ENCODE data around the gene TUBA3E.
"Not testable (repeated sequence)": the region's sequence is repeated elsewhere in the genome, so short reads cannot be mapped to it uniquely, and the experiment has no call there.

Gene TUBA3E

DNA sequence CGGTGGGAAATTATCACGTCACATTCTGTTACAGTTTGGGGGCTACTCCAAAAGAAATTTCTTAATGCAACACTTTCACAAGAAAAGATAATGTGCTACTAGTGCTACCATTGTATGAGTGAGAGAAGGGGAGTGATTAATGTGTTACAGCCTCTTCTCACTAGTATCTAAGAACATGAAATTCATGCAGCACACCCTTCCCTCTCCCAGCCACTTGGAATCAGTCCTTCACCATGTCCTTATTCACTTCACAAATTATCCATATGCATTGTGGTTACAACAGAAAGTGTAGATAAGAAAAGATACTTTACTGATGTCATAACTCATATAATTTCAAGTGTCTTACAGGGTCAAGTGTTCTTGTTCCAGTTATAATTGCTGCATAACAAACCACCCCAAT, 20.9 kb upstream of the TUBA3E start:
- H3K27me3 Mint-ChIP-seq; intact Hi-C loops (cut with micrococcal nuclease); H3K9me3 Mint-ChIP-seq; H3K4me3 Mint-ChIP-seq; H3K36me3 Mint-ChIP-seq (ENCODE audit: low read depth); H3K27ac Mint-ChIP-seq; H3K4me1 Mint-ChIP-seq (ENCODE audit: low read depth): not testable (repeated sequence)

DNA sequence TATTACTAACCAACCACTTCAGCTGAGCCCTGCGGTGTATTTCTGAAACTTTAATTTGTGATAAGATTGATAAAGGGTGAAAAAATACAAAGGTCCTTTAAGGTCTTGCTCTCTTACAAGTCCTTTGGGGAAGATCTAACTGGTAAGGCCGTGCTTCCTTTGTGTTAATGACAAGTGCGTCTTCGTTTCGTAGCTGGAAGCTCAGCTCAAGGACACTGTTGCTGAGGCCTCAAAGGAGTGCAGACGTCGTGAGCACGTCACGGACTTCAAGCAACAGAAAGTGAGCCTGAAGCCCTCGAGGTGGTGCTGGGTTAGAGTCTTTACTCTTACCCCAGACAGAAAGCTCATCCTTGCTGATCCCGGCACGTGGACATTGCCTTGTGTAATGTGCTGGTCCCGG, 8.8 kb upstream of the TUBA3E start:
- H3K4me3 Mint-ChIP-seq; H3K4me1 Mint-ChIP-seq (ENCODE audit: low read depth); H3K36me3 Mint-ChIP-seq (ENCODE audit: low read depth); intact Hi-C loops (cut with micrococcal nuclease); H3K9me3 Mint-ChIP-seq; H3K27ac Mint-ChIP-seq: not testable (repeated sequence)
- H3K27me3 Mint-ChIP-seq = peaks cover 11% of the 10 kb centered on the region

DNA sequence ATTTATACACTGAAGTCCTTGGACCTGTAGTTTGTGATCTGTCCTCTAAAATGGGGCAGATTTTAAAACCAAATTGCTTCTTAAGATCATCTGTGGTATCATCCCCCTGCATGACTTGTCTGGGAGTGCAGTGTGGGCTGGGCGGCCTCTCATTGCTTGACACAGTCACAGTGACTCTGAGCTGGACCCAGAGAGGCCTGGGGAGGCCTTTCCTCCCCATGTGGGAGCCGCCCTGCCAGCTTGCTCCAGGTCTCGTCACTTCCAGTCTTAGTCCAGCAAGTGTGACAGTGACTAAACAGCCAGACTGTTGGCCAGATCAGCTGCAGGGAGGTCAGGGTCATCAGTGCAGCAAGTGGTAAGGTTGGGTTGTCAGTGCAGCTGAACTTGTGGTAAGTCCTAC, 4.9 kb upstream of the TUBA3E start:
- H3K4me3 Mint-ChIP-seq; H3K27ac Mint-ChIP-seq; H3K9me3 Mint-ChIP-seq; intact Hi-C loops (cut with micrococcal nuclease); H3K4me1 Mint-ChIP-seq (ENCODE audit: low read depth); H3K27me3 Mint-ChIP-seq; H3K36me3 Mint-ChIP-seq (ENCODE audit: low read depth): not testable (repeated sequence)

DNA sequence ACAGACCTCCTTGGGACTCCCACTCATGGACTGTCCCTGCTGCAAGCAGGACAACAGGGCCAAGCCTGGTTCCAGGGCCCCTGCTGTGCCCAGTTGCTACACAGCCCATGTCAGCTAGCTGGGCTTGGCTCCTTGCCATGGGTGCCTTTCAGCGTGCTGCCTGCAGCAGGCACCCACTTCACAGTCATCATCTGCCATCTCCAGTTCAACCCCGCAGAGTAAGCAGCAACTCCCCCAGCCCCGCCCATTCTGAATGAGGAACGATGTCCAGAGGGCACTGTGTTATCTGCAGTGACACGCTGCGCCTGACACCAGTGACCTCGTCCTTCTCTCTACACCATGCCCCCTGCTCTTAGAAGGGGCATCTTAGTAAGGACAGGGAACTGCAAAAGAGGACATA, 4.3 kb upstream of the TUBA3E start:
- H3K4me1 Mint-ChIP-seq (ENCODE audit: low read depth); H3K9me3 Mint-ChIP-seq; H3K27ac Mint-ChIP-seq; H3K27me3 Mint-ChIP-seq; H3K36me3 Mint-ChIP-seq (ENCODE audit: low read depth); intact Hi-C loops (cut with micrococcal nuclease): not testable (repeated sequence)
- H3K4me3 Mint-ChIP-seq = peak overlapping the region; percentile 52

DNA sequence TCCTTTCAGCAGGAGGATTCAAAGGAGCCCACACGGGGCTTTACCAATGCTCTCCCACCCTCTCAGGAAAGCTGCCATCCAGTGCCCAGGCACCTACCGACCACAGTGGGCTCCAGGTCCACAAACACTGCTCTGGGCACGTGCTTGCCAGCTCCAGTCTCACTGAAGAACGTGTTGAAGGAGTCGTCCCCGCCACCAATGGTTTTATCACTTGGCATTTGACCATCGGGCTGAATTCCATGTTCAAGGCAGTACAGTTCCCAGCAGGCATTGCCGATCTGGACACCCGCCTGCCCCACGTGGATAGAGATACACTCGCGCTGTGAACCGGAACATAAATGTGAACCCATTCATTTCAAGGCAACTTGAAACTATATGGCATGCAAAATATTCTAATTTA, 2.2 kb downstream of the TUBA3E start:
- H3K4me1 Mint-ChIP-seq (ENCODE audit: low read depth); H3K27me3 Mint-ChIP-seq; H3K36me3 Mint-ChIP-seq (ENCODE audit: low read depth); H3K4me3 Mint-ChIP-seq; H3K27ac Mint-ChIP-seq; intact Hi-C loops (cut with micrococcal nuclease); H3K9me3 Mint-ChIP-seq: not testable (repeated sequence)

DNA sequence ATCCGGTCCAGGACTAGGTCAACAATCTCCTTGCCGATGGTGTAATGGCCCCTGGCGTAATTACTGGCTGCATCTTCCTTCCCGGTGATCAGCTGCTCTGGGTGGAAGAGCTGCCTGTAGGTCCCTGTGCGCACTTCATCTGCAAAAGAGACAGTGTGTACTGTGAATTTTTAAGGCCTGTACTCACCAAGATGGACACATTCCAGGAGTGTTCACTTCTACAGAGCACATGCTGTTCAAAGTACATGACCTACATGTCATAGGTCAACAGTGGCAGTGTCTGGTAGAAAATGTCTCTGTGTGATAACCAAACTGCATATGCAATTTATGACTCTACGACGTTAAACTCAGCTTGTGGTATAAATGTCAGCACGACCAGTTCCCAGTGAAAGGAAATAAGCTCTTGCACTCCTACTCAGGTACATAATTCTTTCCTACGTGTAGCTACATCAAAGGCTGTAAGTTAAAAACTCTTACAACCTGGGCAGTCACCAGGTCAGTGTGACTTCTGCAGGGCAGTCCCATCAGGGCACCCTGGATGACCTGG, 3.1 kb downstream of the TUBA3E start:
- intact Hi-C loops (cut with micrococcal nuclease); H3K27me3 Mint-ChIP-seq; H3K9me3 Mint-ChIP-seq; H3K27ac Mint-ChIP-seq; H3K4me1 Mint-ChIP-seq (ENCODE audit: low read depth); H3K4me3 Mint-ChIP-seq: not testable (repeated sequence)
- H3K36me3 Mint-ChIP-seq (ENCODE audit: low read depth) = peaks cover 19% of the 10 kb centered on the region

DNA sequence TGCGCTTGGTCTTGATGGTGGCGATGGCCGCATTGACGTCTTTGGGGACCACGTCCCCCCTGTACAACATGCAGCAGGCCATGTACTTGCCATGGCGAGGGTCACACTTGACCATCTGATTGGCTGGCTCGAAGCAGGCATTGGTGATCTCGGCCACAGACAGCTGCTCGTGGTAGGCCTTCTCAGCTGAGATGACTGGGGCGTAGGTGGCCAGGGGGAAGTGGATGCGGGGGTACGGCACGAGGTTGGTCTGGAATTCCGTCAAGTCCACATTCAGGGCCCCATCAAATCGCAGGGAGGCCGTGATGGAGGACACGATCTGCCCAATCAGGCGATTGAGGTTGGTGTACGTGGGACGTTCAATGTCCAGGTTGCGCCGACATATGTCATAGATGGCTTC, 4.4 kb downstream of the TUBA3E start:
- H3K4me1 Mint-ChIP-seq (ENCODE audit: low read depth); H3K27ac Mint-ChIP-seq; H3K27me3 Mint-ChIP-seq; H3K9me3 Mint-ChIP-seq; H3K4me3 Mint-ChIP-seq; intact Hi-C loops (cut with micrococcal nuclease): not testable (repeated sequence)
- H3K36me3 Mint-ChIP-seq (ENCODE audit: low read depth) = peaks cover 19% of the 10 kb centered on the region

DNA sequence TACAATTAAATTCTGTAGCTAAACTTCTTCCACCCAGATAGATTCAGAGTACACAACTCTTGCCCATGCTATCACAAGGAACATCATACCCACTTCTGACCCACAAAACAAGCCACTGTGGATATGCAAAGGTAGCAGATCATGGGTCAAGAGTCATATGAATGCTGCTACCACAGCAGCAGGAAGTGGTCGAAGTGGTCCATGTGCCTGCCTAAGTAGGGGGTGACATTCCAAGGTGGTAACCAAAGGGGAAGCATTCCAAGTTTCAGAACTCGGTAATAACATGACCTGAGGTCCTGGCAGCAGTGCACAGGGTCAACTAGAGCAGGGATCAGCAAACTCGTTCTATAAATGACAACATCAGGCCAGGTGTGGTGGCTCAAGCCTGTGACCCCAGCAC, 5.8 kb downstream of the TUBA3E start:
- H3K4me1 Mint-ChIP-seq (ENCODE audit: low read depth); H3K4me3 Mint-ChIP-seq; intact Hi-C loops (cut with micrococcal nuclease); H3K27ac Mint-ChIP-seq; H3K27me3 Mint-ChIP-seq; H3K9me3 Mint-ChIP-seq: not testable (repeated sequence)
- peaks cover 30% of the 10 kb centered on the region for H3K36me3 Mint-ChIP-seq (ENCODE audit: low read depth)

DNA sequence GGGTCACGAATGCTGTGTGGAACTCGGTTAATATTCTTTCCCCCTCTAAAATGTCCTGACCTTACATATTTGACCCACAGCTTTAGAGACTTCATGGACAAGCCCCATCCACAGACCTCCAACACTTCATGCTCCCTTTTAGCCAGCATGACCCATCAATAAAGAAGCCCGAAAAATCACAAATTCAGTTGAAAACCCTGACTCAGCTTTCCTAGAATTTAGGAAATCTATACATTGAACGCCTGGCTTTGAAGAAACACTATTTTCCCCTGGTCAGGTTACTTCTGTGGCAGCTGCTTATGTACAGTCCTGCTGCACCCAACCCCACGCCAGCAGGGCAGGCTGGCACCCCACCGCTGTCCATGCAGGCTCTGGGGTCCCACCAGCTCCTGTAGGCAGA, 6.9 kb downstream of the TUBA3E start:
- peaks cover 30% of the 10 kb centered on the region for H3K36me3 Mint-ChIP-seq (ENCODE audit: low read depth)
- not testable (repeated sequence) for H3K9me3 Mint-ChIP-seq, H3K27ac Mint-ChIP-seq

DNA sequence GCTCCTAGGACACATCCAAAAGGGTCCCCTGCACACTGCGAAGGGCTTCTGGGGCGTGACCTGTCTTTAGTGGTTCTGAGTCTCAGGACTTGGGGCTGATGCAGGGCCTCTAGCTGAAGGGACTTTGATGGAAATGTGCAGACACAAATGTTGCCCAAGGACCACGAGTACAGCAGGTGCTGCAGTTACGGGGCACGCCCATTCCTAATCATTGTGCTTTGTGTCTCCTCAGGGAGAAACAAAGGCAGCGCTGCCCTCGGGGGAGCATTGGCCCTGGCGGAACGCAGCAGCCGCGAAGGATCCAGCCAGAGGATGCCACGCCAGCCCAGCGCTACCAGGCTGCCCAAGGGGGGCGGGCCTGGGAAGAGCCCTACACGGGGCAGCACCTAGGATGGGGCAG, 8.0 kb downstream of the TUBA3E start:
- Mint-ChIP-seq H3K27me3 (no peaks in the 10 kb centered on the region), H3K4me1 (ENCODE audit: low read depth) (no peaks in the 10 kb centered on the region), H3K36me3 (ENCODE audit: low read depth) (peaks cover 36% of the 10 kb centered on the region), H3K27ac (no peak overlapping the region), H3K9me3 (no peaks in the 10 kb centered on the region), H3K4me3 (no peak overlapping the region)
- intact Hi-C loops (cut with micrococcal nuclease) = no loop called here

More for the DNA sequence above, 6.9 kb downstream of the TUBA3E start:
- H3K4me1 Mint-ChIP-seq (ENCODE audit: low read depth); intact Hi-C loops (cut with micrococcal nuclease); H3K4me3 Mint-ChIP-seq; H3K27me3 Mint-ChIP-seq: not testable (repeated sequence)

DNA sequence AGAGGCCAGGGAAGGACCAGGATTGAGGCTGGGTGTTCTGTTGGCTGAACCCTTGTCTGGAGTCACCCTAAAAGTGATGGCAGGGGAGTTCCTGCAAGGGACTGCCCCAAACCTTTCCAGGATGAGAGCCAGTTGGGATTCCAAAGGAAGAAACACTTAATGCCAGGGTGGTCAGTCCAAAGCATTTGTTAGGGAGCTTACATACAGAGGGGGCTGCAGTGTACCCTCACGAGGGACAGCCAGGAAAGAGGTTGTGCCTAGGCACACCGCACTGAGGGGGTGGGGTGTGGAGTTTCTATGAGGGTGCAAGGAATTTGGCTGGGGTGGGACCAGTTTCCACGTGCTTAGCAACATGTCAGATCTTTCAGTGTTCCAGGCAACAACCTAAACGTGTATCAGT, 9.3 kb downstream of the TUBA3E start:
- H3K4me3 Mint-ChIP-seq; H3K9me3 Mint-ChIP-seq; H3K27ac Mint-ChIP-seq; intact Hi-C loops (cut with micrococcal nuclease); H3K27me3 Mint-ChIP-seq; H3K4me1 Mint-ChIP-seq (ENCODE audit: low read depth): not testable (repeated sequence)
- H3K36me3 Mint-ChIP-seq (ENCODE audit: low read depth) = peaks cover 37% of the 10 kb centered on the region

DNA sequence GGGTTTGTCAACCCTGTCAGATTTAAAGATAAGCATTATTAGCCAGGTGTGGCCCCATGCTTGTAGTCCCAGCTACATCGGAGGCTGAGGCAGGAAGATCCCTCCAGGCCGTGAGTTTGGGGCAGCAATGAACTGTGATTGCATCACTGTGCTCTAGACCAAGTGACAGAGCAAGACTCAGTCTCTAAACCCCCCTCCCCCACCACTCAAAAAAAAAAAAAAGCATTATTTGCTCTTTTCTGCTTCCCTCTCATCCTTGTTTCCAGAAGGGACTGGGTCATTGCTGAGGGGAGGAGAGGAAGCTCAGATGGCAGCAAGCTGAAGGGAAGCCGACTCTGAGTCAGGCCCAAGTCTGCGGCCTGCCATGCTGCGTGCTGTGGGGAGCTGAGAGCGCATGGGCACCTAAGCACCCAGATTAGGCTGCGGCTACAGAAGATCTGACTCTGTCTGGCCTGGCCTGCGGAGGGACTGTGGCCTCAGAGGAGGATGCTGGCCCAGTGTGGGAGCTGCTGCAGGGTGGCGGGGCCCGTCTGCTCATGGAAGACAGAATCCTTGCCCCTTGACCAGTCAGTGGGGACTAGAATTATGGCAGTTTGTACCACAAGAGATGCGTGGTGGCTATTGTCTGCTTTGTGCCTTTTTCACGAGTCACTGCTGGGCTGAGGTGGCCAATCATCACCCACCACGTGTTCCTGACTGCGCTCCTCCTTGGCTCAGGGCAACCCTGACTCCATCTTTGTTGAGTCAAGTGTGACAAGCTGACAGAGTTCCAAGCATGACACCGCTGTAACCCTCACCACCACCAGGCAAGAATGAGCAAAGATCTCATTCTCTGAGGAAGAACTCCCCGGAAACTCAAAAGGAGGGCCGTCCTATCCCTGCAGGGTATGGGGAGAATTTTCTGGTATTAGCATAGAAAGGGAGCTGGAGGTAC, 10.1 kb downstream of the TUBA3E start:
- H3K9me3 Mint-ChIP-seq; H3K27me3 Mint-ChIP-seq; H3K4me3 Mint-ChIP-seq; intact Hi-C loops (cut with micrococcal nuclease); H3K27ac Mint-ChIP-seq: not testable (repeated sequence)
- peaks cover 14% of the 10 kb centered on the region for H3K4me1 Mint-ChIP-seq (ENCODE audit: low read depth)
- peaks cover 41% of the 10 kb centered on the region for H3K36me3 Mint-ChIP-seq (ENCODE audit: low read depth)

DNA sequence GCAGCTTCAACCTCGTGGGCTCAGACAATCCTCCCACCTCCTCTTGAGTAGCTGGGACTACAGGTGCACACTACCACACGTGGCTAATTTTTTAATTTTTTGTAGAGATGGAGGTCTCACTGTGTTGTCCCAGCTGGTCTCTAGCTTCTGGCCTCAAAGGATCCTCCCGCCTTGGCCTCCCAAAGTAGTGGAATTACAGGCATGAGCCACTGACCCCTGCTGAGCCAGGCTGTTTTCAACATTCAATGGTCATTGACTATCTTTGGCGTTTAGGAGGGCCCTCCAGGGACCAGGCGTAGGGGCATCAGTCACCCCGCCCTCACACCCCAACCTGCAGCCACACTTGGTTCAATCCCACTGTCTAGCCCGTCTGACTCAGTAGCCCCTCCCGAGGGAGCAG, 11.0 kb downstream of the TUBA3E start:
- Mint-ChIP-seq H3K27me3 (no peaks in the 10 kb centered on the region), H3K27ac (no peak overlapping the region), H3K4me1 (ENCODE audit: low read depth) (peaks cover 18% of the 10 kb centered on the region), H3K9me3 (no peaks in the 10 kb centered on the region), H3K36me3 (ENCODE audit: low read depth) (peaks cover 41% of the 10 kb centered on the region), H3K4me3 (no peak overlapping the region)
- intact Hi-C loops (cut with micrococcal nuclease) = no loop called here

DNA sequence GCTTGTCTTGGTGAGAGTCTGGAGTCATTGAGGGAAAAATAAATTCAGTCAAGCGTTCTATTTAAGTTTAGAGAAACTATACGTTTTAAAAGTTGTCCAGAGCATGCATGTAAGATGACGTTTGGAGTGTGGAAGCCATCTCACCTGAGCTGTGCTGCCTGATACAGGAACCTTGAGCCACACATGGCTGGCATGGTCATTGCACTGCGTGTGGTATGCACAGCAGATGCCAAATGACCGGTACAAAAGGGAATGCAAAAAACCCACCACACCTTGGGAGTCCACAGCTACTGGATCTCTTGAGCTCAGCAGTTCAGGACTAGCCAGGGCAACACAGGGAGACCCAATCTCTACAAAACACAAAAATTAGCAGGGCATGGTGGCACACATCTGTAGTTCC, 11.8 kb downstream of the TUBA3E start:
- H3K4me3 Mint-ChIP-seq = no peak overlapping the region
- intact Hi-C loops (cut with micrococcal nuclease) = no loop called here
- H3K9me3 Mint-ChIP-seq = no peaks in the 10 kb centered on the region
- H3K36me3 Mint-ChIP-seq (ENCODE audit: low read depth) = peaks cover 36% of the 10 kb centered on the region
- no peaks in the 10 kb centered on the region for H3K27me3 Mint-ChIP-seq
- H3K4me1 Mint-ChIP-seq (ENCODE audit: low read depth) = peaks cover 18% of the 10 kb centered on the region
- H3K27ac Mint-ChIP-seq = no peak overlapping the region

DNA sequence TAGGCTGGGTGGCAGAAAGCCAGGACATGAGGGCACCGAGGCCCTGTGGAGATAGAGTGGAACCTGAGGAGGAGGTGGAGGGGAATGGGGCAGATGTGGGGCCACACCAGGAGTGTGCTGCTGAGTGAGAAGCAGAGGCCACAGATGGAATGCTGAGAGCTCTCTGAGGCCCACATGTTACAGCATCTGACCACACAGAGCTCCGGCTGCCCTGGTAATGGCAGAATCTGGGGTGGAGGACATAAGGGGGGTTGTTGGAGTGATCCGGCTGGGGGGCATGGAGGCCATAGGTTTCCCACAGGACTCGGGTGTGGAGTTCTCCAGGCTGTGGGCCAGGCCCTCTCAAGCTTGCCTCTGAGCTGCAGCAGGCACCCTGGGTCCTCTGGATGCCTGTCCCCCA, 12.3 kb downstream of the TUBA3E start:
- Mint-ChIP-seq H3K27me3 (no peaks in the 10 kb centered on the region), H3K4me3 (no peak overlapping the region), H3K36me3 (ENCODE audit: low read depth) (peaks cover 36% of the 10 kb centered on the region), H3K27ac (no peak overlapping the region), H3K4me1 (ENCODE audit: low read depth) (peaks cover 21% of the 10 kb centered on the region), H3K9me3 (no peaks in the 10 kb centered on the region)
- intact Hi-C loops (cut with micrococcal nuclease) = no loop called here
